Dermis microvascular lymphatic vessel endothelial cell (primary cell): ENCODE measurements around the gene SOX6. TPM values are rescaled to one million over a fixed set of nuclear protein-coding genes. Genes with fewer than 3 reads are reported as not detected.

Experiments
- DNase-seq, 2 donors: peaks; one replicate each; pipeline versions ENCODE4 v3.0.0 to v3.0.0-alpha.2; 2010; ENCODE audit warnings: low read depth in 2 of 2
- total RNA-seq: library from RNA; depleted of rRNA; stranded (reverse); fragments of >200 nt; gene quantifications from 2 replicates; pipeline ENCODE4 v1.2.1, GENCODE V29; 2014

The SOX6 gene
- total RNA-seq, 1 donor from 2014 or later: under 0.01 TPM

DNA sequence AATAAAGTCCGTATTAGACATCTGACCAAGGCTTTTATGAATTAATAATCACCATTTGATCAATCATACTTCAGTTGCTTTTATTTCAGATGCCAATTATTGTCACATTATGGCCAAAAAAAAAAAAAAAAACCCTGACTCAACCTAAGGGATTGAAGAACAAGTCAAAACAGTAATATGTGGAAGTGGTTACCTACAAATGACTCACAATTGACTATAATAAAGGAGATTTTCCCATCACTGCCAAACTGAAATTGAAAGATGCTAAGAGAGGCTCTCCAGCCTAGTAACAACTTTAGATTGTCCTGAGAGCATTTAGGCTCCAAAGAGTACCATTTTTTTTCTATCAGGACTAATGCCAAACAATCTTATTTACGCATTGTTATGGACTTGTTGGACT is 35.2 kb downstream of the SOX6 start:
- DNase-seq: no peak

DNA sequence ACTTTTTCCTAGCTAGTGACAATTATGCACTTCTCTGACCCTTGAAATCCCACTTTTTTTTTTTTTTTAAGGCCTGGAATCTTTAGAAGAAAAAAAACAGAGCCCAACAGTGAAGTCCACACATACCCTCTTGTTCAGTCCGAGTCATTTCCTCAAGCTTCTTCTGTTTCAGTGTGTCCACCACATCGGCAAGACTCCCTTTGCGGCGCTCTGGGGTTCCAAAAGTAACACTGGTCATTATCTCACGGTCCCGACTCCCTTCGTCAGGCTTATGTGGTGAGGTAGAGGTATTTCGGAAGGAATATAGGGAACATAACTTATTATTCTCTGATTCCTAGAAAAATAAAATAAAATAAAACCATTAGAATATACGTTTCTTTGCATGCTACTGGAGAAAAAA is 38.0 kb downstream of the SOX6 start:
- DNase-seq: no peak

GRCh38 chr11:16317712-16318111 is 38.6 kb downstream of the SOX6 start:
- DNase-seq: no peak

GRCh38 chr11:16313846-16314245 is 42.5 kb downstream of the SOX6 start:
- DNase-seq: no peak

DNA sequence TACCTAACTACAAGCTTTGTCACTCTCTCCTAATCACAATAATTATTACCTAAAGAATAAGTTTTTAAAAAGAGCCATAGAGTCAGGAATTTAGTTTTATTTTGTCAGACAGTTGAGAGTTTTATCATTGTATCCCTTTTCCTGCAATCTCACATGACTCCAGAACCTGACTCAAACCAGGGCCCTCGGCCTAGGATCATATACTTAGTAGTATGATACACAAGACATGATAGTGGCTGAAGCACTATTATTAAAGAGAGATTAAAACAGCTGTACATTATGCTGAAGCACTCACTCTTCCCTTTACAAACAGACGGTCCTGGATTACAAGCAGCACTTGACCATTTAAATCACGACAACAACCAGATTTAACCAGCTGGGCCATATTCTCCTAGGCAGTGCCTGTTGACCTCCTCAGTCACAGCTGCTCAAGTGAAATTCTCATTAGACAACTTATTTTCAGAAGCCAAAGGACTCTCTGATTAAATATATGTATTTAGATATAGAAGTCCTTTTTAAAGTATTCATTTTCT is 44.0 kb downstream of the SOX6 start:
- no peak for DNase-seq

DNA sequence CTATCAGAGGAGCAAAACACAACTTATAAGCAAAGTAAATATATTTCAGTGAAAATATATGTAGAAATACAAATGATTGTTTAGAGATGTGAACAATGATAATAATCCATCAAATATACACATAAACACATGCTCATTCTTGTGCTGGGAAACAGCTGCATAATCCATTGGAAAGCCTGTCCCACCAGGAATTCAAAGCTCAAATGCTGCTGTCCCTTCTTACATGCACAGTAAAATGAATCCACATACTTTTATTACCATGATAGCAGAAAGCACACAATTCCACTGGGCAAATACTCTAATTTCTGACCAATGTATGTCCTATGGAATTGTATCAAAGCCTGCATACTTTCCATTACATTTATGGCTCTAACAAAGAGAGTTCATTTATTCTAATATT is 44.5 kb downstream of the SOX6 start:
- no peak for DNase-seq

DNA sequence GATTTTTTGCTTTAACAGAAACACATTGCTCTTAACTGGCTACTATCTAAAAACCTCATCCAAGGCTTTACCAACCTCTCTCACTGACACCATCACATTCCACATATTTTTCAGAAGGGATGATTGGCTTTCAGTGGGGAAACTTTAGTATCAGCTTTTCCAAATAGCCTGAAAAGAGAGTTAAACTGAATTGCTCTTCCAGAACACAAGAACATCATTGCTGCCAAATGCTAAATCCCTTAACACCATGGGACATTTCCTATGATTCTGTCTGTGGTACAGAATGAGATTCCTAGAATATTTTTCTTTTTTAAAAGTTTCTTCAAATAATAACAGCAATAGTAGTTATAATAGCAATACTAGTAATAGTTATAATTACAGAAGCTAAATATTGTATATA is 45.4 kb downstream of the SOX6 start:
- no peak for DNase-seq

DNA sequence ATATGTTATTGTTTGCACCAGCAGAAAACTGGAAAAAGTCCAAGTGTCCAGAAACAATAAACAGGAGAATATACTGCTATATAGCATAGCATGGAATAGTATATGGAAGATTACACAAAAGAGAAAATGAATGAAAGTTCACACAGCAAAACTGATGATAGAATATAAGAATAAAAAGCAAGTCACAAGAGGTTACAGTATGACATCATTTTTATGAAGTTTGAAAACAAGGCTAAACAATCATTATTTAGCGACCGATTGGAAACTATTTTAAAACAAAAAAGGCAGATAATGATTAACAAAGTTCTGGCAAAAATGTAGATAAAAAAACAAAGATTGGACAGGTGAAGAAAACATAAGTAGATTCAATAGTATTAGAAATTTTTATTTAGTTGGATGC is 47.1 kb downstream of the SOX6 start:
- no peak for DNase-seq

DNA sequence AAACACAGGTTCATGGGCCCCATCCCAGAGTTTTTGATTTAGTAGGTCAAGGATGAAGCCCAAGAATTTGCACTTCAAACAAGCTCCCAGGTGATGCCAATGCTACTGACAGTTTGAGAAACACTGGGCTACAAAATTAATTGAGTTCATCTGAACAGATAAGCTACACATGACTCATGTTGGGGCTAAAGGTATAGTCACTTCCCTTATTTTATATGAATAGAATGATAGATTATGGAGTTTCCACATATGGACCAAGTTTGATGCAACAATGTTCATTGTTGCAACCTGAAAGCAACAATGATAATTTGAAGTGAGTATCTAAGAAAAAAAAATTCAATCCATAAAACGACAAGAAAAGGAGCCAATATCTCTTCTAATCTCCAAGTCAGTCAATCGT is 54.9 kb downstream of the SOX6 start:
- DNase-seq: no peak

DNA sequence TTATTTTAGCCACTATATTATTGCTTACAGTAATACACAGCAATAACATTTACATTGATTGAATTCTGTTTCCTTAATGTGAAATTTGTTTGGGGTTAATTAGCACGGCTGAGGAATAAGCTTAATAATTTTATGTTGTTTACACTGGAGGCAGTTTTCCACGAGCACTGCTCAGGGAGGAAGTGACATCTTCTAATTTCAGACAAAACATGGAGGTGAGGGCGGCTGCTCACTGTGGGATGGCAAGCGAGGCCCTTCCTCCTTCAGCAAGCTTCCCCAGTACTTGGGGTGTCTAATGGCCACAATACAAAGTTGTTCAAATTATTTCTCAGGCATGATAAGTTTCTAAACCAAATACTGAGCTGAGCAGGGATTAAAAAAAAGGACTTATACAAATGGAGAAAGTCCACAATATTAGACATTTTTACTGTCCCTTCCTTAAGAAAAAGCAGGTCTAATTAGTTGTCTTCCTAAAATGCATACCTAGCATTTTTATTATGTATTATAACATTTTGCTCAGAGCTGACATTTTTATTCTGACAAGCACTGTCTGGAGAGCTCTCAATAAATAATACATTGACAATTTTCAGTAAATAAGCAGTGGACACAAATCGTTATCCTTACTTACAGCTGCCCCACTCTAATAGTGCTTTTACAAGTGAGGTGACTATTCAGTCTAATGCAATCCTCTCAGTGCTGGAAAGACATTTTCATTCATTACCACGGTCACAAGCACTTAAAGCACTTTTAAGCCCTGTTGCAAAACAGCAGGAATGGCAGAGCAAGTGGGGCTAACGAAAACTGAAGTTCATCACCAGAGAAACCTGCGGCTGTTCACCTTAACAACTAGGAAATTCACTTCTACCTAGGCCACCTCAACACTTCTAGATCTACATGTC is 56.2 kb downstream of the SOX6 start:
- no peak for DNase-seq

DNA sequence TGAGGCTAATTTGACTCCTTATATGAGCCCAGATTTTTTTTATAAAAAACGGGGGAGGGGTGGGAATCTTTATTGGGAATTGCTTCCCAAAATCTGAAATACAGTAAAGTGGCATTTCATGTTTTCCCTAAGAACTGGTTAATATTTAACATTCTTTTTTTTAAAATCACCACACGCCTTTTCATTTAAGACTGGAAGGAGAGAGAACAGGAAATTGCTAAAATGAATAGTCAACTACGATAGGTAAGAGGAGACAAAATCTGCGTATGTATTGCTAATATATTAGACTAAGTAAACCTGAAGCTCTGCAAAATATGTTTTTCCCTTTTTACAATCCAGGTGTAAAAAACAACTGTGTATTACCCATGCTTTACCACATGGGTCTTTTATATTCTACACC is 57.0 kb downstream of the SOX6 start:
- no peak for DNase-seq

- DNase-seq: no peak
Observed at GRCh38 chr11:16297332-16297731, 59.0 kb downstream of the SOX6 start.

DNA sequence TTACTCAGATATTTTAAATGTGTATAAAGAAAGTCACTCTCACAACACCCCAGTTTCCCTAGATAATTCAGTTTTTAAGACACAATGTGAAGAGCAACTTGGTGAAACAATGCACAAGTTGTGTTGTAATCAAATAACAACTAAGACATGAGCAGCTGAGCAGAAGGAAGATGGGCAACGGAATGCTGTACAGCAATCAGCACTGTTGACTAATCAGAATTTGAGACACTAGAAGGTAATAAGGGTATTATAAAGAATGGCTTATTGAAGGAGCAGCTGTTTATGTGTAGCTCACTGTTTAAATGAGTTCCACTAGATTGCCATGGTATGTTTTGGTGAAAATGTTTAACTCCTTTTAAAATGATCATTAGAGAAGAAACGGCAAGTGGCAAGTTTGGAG is 60.1 kb downstream of the SOX6 start:
- DNase-seq: no peak

DNA sequence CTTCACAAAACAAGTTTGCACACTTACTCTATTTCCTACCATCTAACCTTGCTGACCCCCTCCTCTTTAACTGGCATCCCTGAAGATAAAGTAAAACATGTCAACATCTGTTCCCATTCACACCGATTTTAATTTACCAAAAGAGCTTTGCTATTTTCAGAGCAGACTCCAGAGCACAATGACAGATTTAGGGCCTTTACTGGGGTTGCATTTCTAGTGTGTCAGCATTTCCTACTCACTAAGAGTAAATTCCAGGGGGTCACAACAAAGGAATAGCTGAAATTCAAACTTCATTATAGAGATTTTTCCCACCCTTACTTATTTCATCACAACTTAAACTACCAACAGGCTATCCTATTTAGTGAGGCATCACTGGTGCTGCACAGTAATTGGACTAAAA is 60.8 kb downstream of the SOX6 start:
- DNase-seq: no peak

DNA sequence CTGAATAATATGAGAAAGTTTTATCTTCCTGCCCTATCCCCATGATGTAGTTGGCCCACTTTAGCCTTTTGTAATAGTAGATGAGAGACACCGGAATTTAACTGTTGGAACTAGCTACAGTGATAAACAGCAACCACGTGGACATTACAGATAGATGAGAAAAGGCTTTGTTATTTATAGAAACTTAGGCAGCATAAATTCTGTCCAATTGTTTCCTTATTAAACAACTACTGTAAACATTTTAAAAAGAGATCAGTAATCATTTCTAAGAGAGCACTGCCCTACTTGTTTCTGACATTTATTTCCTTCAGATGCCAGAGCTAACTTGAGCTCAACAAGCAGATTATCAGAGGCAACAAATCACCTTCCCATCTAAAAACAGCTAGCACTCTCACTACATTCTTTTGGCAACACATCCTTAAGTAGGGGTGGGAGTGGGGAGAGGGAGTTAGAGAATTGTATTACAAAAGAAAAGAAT is 63.1 kb downstream of the SOX6 start:
- no peak for DNase-seq

DNA sequence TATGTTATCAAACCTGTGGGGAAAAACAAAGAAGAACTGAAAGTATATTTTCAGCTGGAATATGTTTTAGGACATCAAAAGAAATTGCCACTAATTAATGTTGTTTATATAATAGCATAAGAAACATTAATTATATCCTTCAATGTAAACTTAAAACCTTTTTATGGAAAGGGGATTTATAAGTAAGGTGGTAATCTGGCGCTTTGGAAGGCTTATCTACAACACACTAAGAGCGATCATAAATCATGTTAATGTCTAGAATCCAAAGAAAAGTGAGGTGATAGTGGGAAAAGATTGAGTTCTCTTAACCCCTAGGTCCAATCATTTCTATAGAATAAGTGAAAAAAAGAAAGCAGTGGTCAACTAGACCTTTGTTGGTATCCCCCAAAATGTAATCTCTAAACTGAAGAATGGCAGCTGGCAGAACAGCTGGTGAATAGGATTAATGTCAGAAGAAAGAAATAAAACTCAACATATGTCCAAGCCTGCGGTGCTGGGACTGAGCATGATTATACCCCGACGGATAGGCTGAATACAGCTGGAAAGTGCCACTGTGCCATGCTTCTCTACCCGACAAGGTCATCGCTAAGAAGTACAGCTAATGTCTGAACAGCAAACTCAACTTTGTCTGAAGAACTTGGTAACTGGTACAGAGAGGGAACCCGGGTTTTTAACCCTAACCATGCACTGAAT is 64.0 kb downstream of the SOX6 start:
- DNase-seq: no peak

- no peak for DNase-seq
Observed at GRCh38 chr11:16291729-16292128, 64.6 kb downstream of the SOX6 start.

- DNase-seq: no peak
Observed at GRCh38 chr11:16289541-16289940, 66.8 kb downstream of the SOX6 start.

- DNase-seq: no peak
Observed at GRCh38 chr11:16287630-16288280, 68.6 kb downstream of the SOX6 start.

DNA sequence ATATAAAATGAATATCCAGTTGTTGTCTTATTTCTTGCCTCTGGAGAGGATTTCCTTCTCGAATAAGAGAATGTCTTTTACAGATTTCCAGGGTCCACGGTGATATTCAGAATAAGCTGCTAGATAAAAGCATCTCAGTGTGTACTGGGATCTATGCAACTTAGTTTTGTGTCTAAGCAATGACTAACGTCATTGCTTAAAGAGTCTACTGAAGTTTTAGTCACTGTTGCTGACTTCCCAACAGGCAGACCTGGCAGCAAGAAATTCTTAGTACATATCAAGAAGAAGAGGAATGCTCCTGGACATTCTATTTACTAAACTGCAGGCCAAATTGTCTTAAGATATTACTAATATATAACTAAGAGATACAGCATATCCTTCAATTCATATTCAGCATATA is 70.3 kb downstream of the SOX6 start:
- no peak for DNase-seq

DNA sequence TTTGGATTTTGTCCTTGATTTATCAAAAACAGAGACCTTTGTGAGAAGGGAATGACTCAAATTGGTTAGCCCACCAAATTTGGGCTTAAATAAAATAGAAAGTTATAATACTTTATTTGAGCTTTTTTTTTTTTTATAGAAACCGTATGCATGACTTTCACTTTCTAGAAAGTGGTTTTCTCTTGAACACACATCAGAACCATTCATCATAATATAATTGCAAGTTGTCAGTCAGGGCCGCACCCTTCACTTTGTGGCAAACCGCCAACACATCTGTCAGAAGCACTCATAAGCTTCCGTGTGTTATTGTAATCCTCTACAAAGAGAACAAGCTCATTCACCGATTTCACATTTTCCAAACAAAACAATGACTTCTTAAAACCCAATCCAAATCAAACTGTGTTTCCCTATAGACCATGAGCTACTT is 76.1 kb downstream of the SOX6 start:
- DNase-seq: peak; percentile 17 to 45

DNA sequence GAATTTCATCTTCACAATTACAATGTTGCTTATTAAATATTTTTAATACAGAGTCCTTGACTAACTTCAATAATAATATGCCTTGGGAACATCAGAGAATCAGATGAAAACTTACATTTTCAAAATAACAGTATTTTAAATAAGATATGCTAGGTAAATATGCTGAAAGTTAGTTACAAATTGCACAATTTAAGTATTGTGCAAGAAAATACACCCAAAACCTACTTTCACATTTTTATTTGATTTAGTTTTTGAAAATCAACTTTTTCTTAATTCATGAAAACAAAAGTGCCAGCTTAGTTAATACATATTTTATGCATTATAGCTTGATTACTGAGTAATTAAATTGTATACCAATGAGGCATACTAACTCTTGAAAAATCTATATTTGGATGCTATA is 76.8 kb downstream of the SOX6 start:
- no peak for DNase-seq
